Measurements from ENCODE around the gene IL26.

GRCh38 chr12:68236421-68237059, 10.9 kb upstream of the IL26 start:
- TF ChIP-seq, protein P1, sequence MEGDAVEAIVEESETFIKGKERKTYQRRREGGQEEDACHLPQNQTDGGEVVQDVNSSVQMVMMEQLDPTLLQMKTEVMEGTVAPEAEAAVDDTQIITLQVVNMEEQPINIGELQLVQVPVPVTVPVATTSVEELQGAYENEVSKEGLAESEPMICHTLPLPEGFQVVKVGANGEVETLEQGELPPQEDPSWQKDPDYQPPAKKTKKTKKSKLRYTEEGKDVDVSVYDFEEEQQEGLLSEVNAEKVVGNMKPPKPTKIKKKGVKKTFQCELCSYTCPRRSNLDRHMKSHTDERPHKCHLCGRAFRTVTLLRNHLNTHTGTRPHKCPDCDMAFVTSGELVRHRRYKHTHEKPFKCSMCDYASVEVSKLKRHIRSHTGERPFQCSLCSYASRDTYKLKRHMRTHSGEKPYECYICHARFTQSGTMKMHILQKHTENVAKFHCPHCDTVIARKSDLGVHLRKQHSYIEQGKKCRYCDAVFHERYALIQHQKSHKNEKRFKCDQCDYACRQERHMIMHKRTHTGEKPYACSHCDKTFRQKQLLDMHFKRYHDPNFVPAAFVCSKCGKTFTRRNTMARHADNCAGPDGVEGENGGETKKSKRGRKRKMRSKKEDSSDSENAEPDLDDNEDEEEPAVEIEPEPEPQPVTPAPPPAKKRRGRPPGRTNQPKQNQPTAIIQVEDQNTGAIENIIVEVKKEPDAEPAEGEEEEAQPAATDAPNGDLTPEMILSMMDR (IDR thresholded peaks at IDR 0.05; ENCODE audit: poor library complexity): no peak
- TF ChIP-seq EZH2 (IDR thresholded peaks at IDR 0.05; ENCODE audit: borderline replicate concordance): no peak
- no peak for TF ChIP-seq EZH2phosphoT487 (IDR thresholded peaks at IDR 0.05; ENCODE audit: low read depth, severe bottlenecking, unreplicated experiment)

Measured in hepatocyte (in vitro differentiated cells).